A549 treated with AZD9567 at 1 μM for 4 hours (cell line): ENCODE results near the gene IP6K3. TPM values are rescaled to one million over a fixed set of nuclear protein-coding genes. Genes with fewer than 3 reads are reported as not detected.

Experiments
- total RNA-seq: library from RNA; stranded (reverse); fragments of 200-300 nt; extraction: Qiagen RNA extraction; gene quantifications from 5 replicates; pipeline ENCODE4 v1.2.3, GENCODE V29; 2022; ENCODE audit not compliant: insufficient read depth

IP6K3 gene
- total RNA-seq, result 0.44 to 1.0 TPM (median 0.59 TPM) in 4 of 5 replicates, not detected in the other

GRCh38 chr6:33746651-33747100 lies at the start of gene IP6K3:
Gene IP6K3 (minus strand): TSS chr6:33746905. CDS start chr6:33735476, 11,429 bp downstream.

GRCh38 chr6:33788694-33789549 lies 42.2 kb upstream of the IP6K3 start, which contains the start of gene LEMD2:
Gene LEMD2 (minus strand): TSS chr6:33789130. CDS start chr6:33789116, 14 bp downstream.

GRCh38 chr6:33711140-33712129 lies 35.3 kb downstream of the IP6K3 start, which contains the start of gene UQCC2:
Gene UQCC2 (minus strand): TSS chr6:33711700. CDS start chr6:33711686, 14 bp downstream.

Other genes starting within 250 kb of the IP6K3 start
- 40.6 to 43.9 TPM (median 42.3 TPM) in 5 replicates for gene BAK1, start 166.6 kb downstream of the IP6K3 start, total RNA-seq
- 31.5 to 47.5 TPM (median 43.1 TPM) in 5 replicates for gene ITPR3, start 125.6 kb downstream of the IP6K3 start, total RNA-seq
- gene UQCC2, start 35.2 kb downstream of the IP6K3 start, total RNA-seq, result 65.1 to 109 TPM (median 104 TPM) in 5 replicates
- gene LEMD2, start 42.2 kb upstream of the IP6K3 start, total RNA-seq, result 39.0 to 43.8 TPM (median 39.9 TPM) in 5 replicates
- not detected in 5 replicates for gene MLN, start 57.1 kb upstream of the IP6K3 start, total RNA-seq